Coronary artery (tissue), 2 donors: Measurements from ENCODE around the gene SLC16A10.

ENCODE experiments used
- DNase-seq: peaks from one replicate; pipeline ENCODE4 v3.0.0-alpha.2; 2017; ENCODE audit warnings: low spot score
- H3K27ac ChIP-seq, 2 donors: fragments of 200-600 bp; sonication (generic); one replicate each; pipeline ENCODE4 v1.5.1; 2016 to 2019
- H3K4me3 ChIP-seq: fragments of 200-600 bp; sonication (generic); 2 replicates; pipeline ENCODE4 v1.5.1; 2016; ENCODE audit warnings: mild to moderate bottlenecking, moderate library complexity
- CTCF ChIP-seq: fragments of 200-600 bp; sonication (generic); IDR thresholded peaks from one replicate; pipeline ENCODE4 v1.5.1; 2019; ENCODE audit warnings: antibody characterized with exemption

The SLC16A10 gene

DNA sequence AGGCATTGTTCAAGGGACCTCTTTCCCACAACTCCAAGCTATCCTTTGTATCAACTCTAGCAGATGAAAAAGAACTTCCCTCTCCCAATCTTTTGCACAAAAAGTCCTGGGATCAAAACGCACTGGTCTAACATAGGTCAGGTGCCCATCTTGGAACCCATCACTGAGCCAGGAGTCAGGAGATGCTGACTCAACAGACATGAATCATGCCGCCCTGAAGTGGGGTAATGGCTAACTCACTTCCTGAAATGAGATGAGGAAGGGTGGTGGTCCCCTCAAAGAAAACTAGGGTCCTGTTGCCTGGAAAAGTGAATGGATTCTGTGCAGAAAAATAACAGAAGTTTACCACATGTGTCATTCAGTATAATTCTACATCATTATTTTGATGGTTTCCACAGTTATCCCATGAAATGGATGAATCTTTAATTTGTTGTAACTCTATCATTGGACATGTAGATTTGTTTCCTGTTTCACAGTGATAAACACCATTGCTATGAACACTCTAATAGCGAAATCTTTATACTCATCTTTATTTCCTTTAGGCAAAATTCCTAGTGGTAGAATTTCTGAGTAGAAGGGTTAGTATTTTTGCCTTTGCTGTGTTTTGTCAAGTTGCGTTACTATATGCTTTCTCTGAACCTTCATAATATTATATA, 151.3 kb downstream of the SLC16A10 start:
- DNase-seq: no peak
- no peak overlapping the region for H3K4me3 ChIP-seq
- no peak overlapping the region for H3K27ac ChIP-seq
- TF ChIP-seq CTCF: no peak

DNA sequence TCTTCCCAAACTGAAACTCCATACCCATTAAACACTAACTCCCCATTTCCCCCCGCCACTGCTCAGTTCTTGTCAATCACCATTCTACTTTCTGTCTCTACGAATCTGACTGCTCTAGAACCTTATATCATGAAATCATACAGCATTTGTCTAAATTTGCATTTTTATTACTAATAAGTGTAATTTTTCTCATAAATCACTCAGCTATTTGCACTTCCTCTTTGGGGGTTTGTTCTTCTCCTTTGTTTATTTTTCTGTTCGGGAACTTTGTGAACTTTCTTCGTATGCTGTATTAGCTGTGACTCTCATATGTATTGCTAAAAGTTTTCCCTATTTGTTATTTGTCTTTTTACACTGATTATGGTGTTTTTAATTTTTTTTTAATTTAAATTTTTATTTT, 152.2 kb downstream of the SLC16A10 start:
- H3K4me3 ChIP-seq: no peak overlapping the region
- no peak overlapping the region for H3K27ac ChIP-seq
- DNase-seq: no peak
- no peak for TF ChIP-seq CTCF

DNA sequence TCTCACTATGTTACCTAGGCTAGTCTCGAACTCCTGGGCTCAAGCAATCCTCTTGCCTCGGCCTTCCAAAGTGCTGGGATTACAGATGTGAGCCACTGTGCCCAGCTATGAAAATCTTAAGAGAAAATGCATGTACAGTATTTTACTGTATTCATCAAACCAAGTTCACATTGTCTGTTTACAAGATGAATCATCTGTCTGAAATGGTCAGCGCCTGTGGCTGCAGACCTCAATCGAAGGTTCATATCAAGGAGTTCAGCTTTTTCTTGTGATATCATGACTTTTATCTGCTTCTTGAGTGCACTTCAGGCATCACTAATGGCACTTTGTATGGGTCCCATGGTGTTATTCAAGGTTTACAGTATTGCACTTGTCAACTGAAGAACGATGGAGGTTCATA, 155.1 kb downstream of the SLC16A10 start:
- no peak overlapping the region for H3K4me3 ChIP-seq
- no peak for TF ChIP-seq CTCF
- H3K27ac ChIP-seq: no peak overlapping the region
- DNase-seq: no peak

DNA sequence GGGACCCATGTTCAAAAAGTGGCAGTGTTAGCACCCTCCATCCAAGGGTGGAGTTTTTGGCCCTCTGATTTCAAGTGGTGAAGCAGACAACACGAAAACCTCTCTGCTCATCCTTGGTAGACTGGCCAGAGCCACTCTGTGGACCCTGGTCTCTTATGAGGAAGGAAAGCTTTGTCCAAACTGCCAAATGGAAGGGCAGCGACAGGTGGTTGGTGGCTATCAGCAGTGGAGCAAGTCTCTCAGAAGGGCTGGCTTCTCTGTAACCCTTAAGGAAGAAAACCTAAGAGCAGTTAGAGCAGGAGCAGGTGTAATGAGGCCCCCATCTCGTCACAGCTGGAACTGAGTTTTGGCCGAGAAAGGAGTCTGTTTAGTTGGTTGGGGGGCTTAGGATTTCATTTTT, 155.8 kb downstream of the SLC16A10 start:
- Histone ChIP-seq H3K4me3 (no peak overlapping the region), H3K27ac (no peak overlapping the region)
- no peak for DNase-seq
- no peak for TF ChIP-seq CTCF

DNA sequence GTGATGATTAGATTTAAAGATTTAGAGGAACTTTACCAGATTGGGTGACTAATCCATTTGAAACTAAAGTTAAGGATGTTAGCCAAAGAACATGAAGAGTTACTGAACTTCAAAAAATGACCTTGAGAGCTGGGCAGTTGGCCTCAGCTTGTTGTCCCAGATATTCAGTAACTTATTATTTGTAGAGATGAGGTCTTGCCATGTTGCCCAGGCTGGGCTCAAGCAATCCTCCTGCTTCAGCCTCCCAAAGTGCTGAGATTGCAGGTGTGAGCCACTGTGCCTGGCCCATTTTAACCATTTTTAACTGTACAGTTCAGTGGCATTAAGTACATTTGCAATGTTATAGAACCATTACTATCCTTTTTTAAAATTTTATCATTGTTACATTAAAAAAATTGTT, 161.5 kb downstream of the SLC16A10 start:
- no peak for DNase-seq
- no peak for TF ChIP-seq CTCF
- no peak overlapping the region for H3K4me3 ChIP-seq
- no peak overlapping the region for H3K27ac ChIP-seq

GRCh38 chr6:111250791-111251354, 163.6 kb downstream of the SLC16A10 start:
- no peak for TF ChIP-seq CTCF
- no peak overlapping the region for H3K27ac ChIP-seq

DNA sequence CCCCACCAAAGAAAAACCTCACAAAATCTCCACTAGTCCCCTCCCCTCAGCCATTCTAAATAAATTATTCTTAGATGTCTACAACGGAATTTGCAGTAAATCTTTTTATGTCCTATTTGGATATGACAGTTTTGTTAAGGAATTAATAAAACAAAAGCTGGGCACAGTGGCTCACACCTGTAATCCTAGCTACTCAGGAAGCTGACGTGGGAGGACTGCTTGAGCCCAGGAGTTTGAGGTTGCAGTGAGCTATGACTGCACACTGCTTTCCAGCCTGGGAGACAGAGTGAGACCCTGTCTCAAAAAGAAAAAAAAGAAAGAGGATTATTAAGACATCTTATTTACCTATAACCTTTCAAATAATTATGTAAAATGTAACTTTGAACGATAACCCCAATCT, 165.4 kb downstream of the SLC16A10 start:
- no peak for TF ChIP-seq CTCF
- H3K27ac ChIP-seq: no peak overlapping the region
- no peak for DNase-seq
- H3K4me3 ChIP-seq: no peak overlapping the region

More at GRCh38 chr6:111250791-111251354, 163.6 kb downstream of the SLC16A10 start:
- H3K4me3 ChIP-seq: no peak overlapping the region
- DNase-seq: no peak
